ENCODE measurements around the gene SLAMF9. TPM values are rescaled to one million over a fixed set of nuclear protein-coding genes. Genes with fewer than 3 reads are reported as not detected.

SLAMF9 gene
- total and polyA plus RNA-seq, 4 donors, result 0.25 to 0.68 (median 0.64) TPM; not detected in 1

DNA sequence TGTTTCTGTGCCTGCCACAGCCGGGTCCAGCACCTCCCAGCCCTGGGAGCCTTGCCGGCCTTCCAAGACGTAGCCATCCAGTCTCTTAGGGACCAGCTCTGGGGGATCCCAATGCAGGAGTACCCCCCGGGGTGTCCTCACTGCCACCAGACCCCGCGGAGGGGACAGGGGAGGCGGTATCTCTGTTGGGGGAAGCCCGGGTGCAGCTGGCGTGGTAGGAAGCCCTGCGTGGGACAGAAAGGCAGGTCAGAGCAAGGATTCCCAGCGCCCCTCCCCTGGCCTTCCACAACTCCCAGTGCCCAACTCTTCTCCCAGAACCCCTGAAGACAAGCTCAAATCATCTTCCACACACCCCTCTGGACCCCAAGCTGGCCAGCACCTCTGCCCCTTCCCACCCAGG, 23.8 kb downstream of the SLAMF9 start:
- Histone ChIP-seq H3K27ac (ENCODE audit: low read depth in 1 of 2, low read length in 2 of 2) (no peak overlapping the region), H3K9me3 (ENCODE audit: control insufficient read depth in 4 of 4, low read length in 3 of 4) (no peaks in the 10 kb centered on the region), H3K9ac (ENCODE audit: low read depth in 1 of 2, low read length in 2 of 2) (no peak overlapping the region), H3K36me3 (ENCODE audit: control insufficient read depth in 4 of 4, insufficient read depth in 3 of 4, low read depth in 1 of 4, low read length in 3 of 4) (peaks cover 0 to 33% (median 17%) of the 10 kb centered on the region in 4 donors), H3K4me1 (ENCODE audit: control insufficient read depth in 4 of 4, insufficient read depth in 4 of 4, low read length in 3 of 4) (peaks cover 0 to 6% (median 2%) of the 10 kb centered on the region in 4 donors), H3K4me3 (ENCODE audit: low read depth in 1 of 3, low read length in 3 of 3) (no peak overlapping the region), H3K27me3 (ENCODE audit: control insufficient read depth in 4 of 4, insufficient read depth in 4 of 4, low read length in 3 of 4) (no peaks in the 10 kb centered on the region)
- TF ChIP-seq, protein P1, sequence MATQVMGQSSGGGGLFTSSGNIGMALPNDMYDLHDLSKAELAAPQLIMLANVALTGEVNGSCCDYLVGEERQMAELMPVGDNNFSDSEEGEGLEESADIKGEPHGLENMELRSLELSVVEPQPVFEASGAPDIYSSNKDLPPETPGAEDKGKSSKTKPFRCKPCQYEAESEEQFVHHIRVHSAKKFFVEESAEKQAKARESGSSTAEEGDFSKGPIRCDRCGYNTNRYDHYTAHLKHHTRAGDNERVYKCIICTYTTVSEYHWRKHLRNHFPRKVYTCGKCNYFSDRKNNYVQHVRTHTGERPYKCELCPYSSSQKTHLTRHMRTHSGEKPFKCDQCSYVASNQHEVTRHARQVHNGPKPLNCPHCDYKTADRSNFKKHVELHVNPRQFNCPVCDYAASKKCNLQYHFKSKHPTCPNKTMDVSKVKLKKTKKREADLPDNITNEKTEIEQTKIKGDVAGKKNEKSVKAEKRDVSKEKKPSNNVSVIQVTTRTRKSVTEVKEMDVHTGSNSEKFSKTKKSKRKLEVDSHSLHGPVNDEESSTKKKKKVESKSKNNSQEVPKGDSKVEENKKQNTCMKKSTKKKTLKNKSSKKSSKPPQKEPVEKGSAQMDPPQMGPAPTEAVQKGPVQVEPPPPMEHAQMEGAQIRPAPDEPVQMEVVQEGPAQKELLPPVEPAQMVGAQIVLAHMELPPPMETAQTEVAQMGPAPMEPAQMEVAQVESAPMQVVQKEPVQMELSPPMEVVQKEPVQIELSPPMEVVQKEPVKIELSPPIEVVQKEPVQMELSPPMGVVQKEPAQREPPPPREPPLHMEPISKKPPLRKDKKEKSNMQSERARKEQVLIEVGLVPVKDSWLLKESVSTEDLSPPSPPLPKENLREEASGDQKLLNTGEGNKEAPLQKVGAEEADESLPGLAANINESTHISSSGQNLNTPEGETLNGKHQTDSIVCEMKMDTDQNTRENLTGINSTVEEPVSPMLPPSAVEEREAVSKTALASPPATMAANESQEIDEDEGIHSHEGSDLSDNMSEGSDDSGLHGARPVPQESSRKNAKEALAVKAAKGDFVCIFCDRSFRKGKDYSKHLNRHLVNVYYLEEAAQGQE (IDR thresholded peaks at IDR 0.05), result no peak
- TF ChIP-seq YY1 (IDR thresholded peaks at IDR 0.05) (no peak), FOXA2 (IDR thresholded peaks at IDR 0.05) (no peak), JUND (IDR thresholded peaks at IDR 0.05) (no peak), FOXA1 (IDR thresholded peaks at IDR 0.05) (no peak), RXRA (IDR thresholded peaks at IDR 0.05) (no peak), GABPA (IDR thresholded peaks at IDR 0.05 in 1 of 2, conservative IDR thresholded peaks at IDR 0.05 in 1 of 2) (no peak), HNF4G (IDR thresholded peaks at IDR 0.05) (no peak), EGR1 (IDR thresholded peaks at IDR 0.05; ENCODE audit: low read depth in 2 of 2) (no peak), ATF3 (IDR thresholded peaks at IDR 0.05) (no peak), ZBTB33 (IDR thresholded peaks at IDR 0.05) (no peak), HNF4A (conservative IDR thresholded peaks at IDR 0.05) (no peak), CTCF (IDR thresholded peaks at IDR 0.05; ENCODE audit: low read depth, low read length, missing input control) (no peak), SP1 (IDR thresholded peaks at IDR 0.05) (no peak), TAF1 (conservative IDR thresholded peaks at IDR 0.05) (no peak), RAD21 (IDR thresholded peaks at IDR 0.05) (no peak), NR2F2 (IDR thresholded peaks at IDR 0.05) (no peak)
- TF ChIP-seq, protein P2, sequence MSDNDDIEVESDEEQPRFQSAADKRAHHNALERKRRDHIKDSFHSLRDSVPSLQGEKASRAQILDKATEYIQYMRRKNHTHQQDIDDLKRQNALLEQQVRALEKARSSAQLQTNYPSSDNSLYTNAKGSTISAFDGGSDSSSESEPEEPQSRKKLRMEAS (IDR thresholded peaks at IDR 0.05), result no peak
- 93% methylated on average over 11 of the region's 11 CpGs for WGBS
- no peak for DNase-seq (ENCODE audit: low spot score)

Measured in liver (tissue), 9 donors.